Peyer's patch (tissue), 4 donors: Measurements from ENCODE around the gene MRNIP.

Source experiments
- CTCF ChIP-seq, 6 experiments: fragments of 450-650 bp in 4 of 6; fragments of 200-600 bp in 2 of 6; sonication (generic) in 1 of 6; IDR thresholded peaks; one replicate each; pipeline ENCODE4 v1.5.1; 2017 to 2019; ENCODE audit warnings: antibody characterized with exemption in 6 of 6, mild to moderate bottlenecking in 3 of 6, moderate library complexity in 1 of 6
- POLR2A ChIP-seq, 2 donors: fragments of 450-650 bp; IDR thresholded peaks; one replicate each; pipeline ENCODE4 v1.5.1; 2017; ENCODE audit warnings: antibody characterized with exemption in 2 of 2, mild to moderate bottlenecking in 2 of 2, moderate library complexity in 2 of 2

GRCh38 chr5:179805529-179806249 is 52.9 kb downstream of the MRNIP start:
- TF ChIP-seq CTCF (IDR thresholded peaks at IDR 0.05), result no peak
- peak in 1 of 2 donors; percentile 9 for TF ChIP-seq POLR2A (IDR thresholded peaks at IDR 0.05)
